Caco-2 (cell line): ENCODE data around the gene CNR2. TPM values are rescaled to one million over a fixed set of nuclear protein-coding genes. Genes with fewer than 3 reads are reported as not detected.
A peak's percentile ranks its signal among the peaks of the same experiment; 100 is the strongest.
"Not testable (repeated sequence)": the region's sequence is repeated elsewhere in the genome, so short reads cannot be mapped to it uniquely, and the experiment has no call there.

Experiments
- BruUV-seq: library from RNA; stranded (reverse); fragments of 400-500 nt; replicated peaks from 2 replicates; lab custom pipeline; 2021; lab: Mats Ljungman, UMichigan
- CTCF ChIA-PET: fragments of 300-600 bp; sonication (Branson Sonifier 250); formaldehyde crosslinking; loops from one replicate; lab custom pipeline; 2022; ENCODE audit warnings: antibody characterized with exemption; lab: Charles Lee
- POLR2A ChIA-PET: fragments of 300-600 bp; sonication (Branson Sonifier 250); formaldehyde crosslinking; loops from one replicate; lab custom pipeline; 2022; ENCODE audit warnings: antibody characterized with exemption; lab: Charles Lee
- DNase-seq, 2 experiments: peaks; one replicate each; pipeline versions ENCODE4 v3.0.0 to v3.0.0-alpha.2; 2020 to 2022
- H3K27me3 ChIP-seq: replicated peaks from 2 replicates; pipeline ENCODE4 v1.6.0; 2011; ENCODE audit warnings: low read length; ENCODE audit not compliant: control insufficient read depth, insufficient read depth
- H3K36me3 ChIP-seq: 2 replicates; pipeline ENCODE4 v1.5.1; 2011; ENCODE audit warnings: low read length; ENCODE audit not compliant: control insufficient read depth, insufficient read depth
- H3K4me1 ChIP-seq: fragments of 250-450 bp; sonication (Bioruptor Pico); 2 replicates; pipeline ENCODE4 v1.5.1; 2020; ENCODE audit warnings: mild to moderate bottlenecking
- H3K4me3 ChIP-seq: 2 replicates; pipeline ENCODE4 v1.5.1; 2011; ENCODE audit warnings: low read depth, mild to moderate bottlenecking, control low read depth, low read length
- H3K9me3 ChIP-seq: fragments of 250-450 bp; sonication (Bioruptor Pico); 2 replicates; pipeline ENCODE4 v1.5.1; 2020; ENCODE audit warnings: mild to moderate bottlenecking, moderate library complexity
- H3K27ac Mint-ChIP-seq: one replicate; pipeline ENCODE4 v1.8.0; 2022; ENCODE audit warnings: mixed read lengths; ENCODE audit not compliant: unreplicated experiment
- H3K27me3 Mint-ChIP-seq: one replicate; pipeline ENCODE4 v1.8.0; 2022; ENCODE audit warnings: mixed read lengths; ENCODE audit not compliant: insufficient read depth, unreplicated experiment
- H3K36me3 Mint-ChIP-seq: one replicate; pipeline ENCODE4 v1.8.0; 2022; ENCODE audit warnings: mild to moderate bottlenecking, mixed read lengths; ENCODE audit not compliant: insufficient read depth, unreplicated experiment
- H3K4me1 Mint-ChIP-seq: one replicate; pipeline ENCODE4 v1.8.0; 2022; ENCODE audit warnings: low read depth, mixed read lengths; ENCODE audit not compliant: unreplicated experiment
- H3K4me3 Mint-ChIP-seq: one replicate; pipeline ENCODE4 v1.8.0; 2022; ENCODE audit warnings: mild to moderate bottlenecking, moderate library complexity, mixed read lengths; ENCODE audit not compliant: unreplicated experiment
- H3K9me3 Mint-ChIP-seq: one replicate; pipeline ENCODE4 v1.8.0; 2022; ENCODE audit warnings: mixed read lengths; ENCODE audit not compliant: unreplicated experiment
- intact Hi-C: fragments of 100-400 bp; cut with micrococcal nuclease; formaldehyde crosslinking; loops from one replicate; pipeline ENCODE4 v1.10.0; 2022; ENCODE audit not compliant: unreplicated experiment
- total RNA-seq: library from RNA; stranded (reverse); gene quantifications from 2 replicates; pipeline ENCODE4 v1.2.3, GENCODE V29; 2022
- TF ChIP-seq, protein P1 (sequence below), 2 experiments: fragments of 200-600 bp in 1 of 2; IDR thresholded peaks; 1 replicate in 1 of 2; 2 replicates in 1 of 2; pipeline versions ENCODE4 v1.5.1 to v1.8.0; 2011 to 2022; ENCODE audit warnings: antibody characterized with exemption in 1 of 2, control low read depth in 1 of 2, inconsistent platforms in 1 of 2, low read depth in 1 of 2, low read length in 1 of 2, mild to moderate bottlenecking in 1 of 2, moderate library complexity in 1 of 2; ENCODE audit not compliant: insufficient read depth in 1 of 2, severe bottlenecking in 1 of 2, unreplicated experiment in 1 of 2

The CNR2 gene
- total RNA-seq, 1 experiment from 2014 or later, result not detected

DNA sequence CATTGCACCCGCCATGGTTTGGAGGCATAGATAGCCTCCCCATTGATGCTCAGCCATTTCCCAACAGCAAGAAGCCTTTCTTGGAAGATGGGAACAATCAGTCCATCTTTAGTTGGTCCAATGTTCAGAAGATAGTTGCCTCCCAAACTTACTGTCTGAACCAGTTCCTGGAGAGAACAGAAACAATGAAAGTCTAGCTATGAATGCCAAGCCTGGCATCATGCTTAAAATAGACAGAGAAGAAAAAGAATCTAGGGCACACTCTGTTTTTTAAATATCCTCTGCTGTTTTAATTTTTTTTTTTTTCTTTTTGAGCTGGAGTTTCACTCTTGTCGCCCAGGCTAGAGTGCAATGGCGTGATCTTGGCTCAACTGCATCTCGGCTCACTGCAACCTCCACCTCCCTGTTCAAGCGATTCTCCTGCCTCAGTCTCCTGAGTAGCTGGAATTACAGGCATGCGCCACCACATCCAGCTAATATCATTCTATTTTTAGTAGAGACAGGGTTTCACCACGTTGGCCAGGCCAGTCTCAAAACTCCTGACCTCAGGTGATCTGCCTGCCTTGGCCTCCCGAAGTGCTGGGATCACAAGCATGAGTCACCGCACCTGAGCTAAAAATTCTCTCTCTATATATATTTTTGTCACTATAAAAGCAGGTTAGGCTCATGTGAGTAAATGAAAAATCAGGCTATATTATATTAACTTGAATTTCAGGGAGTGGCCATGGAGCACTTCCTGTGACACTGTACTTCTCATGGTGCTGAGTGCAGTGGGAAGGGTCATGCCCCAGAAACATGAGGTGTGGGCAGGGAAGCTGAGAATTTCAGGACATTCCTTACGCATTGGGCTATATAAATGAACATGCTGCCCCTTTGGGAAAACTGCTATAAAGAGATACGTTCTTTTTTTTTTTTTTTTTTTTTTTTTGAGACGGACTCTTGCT is 64.2 kb downstream of the CNR2 start:
- no peaks in the 10 kb centered on the region for H3K27me3 ChIP-seq
- H3K4me3 ChIP-seq, result no peak overlapping the region
- no peaks in the 10 kb centered on the region for H3K9me3 ChIP-seq
- Mint-ChIP-seq H3K4me3 (no peak overlapping the region), H3K36me3 (peaks cover 9% of the 10 kb centered on the region), H3K27me3 (no peaks in the 10 kb centered on the region), H3K27ac (no peak overlapping the region), H3K9me3 (no peaks in the 10 kb centered on the region), H3K4me1 (no peaks in the 10 kb centered on the region)
- H3K4me1 ChIP-seq, result no peaks in the 10 kb centered on the region
- CTCF ChIA-PET, result no interaction called here
- no peaks in the 10 kb centered on the region; the same call in none of the 2 replicates for H3K36me3 ChIP-seq
- intact Hi-C loops, result no loop called here
- no peak for DNase-seq
- TF ChIP-seq, protein P1, sequence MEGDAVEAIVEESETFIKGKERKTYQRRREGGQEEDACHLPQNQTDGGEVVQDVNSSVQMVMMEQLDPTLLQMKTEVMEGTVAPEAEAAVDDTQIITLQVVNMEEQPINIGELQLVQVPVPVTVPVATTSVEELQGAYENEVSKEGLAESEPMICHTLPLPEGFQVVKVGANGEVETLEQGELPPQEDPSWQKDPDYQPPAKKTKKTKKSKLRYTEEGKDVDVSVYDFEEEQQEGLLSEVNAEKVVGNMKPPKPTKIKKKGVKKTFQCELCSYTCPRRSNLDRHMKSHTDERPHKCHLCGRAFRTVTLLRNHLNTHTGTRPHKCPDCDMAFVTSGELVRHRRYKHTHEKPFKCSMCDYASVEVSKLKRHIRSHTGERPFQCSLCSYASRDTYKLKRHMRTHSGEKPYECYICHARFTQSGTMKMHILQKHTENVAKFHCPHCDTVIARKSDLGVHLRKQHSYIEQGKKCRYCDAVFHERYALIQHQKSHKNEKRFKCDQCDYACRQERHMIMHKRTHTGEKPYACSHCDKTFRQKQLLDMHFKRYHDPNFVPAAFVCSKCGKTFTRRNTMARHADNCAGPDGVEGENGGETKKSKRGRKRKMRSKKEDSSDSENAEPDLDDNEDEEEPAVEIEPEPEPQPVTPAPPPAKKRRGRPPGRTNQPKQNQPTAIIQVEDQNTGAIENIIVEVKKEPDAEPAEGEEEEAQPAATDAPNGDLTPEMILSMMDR (IDR thresholded peaks at IDR 0.05; ENCODE audit: insufficient read depth in 1 of 2, low read depth in 1 of 2, low read length in 1 of 2, severe bottlenecking in 1 of 2, unreplicated experiment in 1 of 2), result no peak
- POLR2A ChIA-PET, result no interaction called here
- BruUV-seq, result no TSS peak

DNA sequence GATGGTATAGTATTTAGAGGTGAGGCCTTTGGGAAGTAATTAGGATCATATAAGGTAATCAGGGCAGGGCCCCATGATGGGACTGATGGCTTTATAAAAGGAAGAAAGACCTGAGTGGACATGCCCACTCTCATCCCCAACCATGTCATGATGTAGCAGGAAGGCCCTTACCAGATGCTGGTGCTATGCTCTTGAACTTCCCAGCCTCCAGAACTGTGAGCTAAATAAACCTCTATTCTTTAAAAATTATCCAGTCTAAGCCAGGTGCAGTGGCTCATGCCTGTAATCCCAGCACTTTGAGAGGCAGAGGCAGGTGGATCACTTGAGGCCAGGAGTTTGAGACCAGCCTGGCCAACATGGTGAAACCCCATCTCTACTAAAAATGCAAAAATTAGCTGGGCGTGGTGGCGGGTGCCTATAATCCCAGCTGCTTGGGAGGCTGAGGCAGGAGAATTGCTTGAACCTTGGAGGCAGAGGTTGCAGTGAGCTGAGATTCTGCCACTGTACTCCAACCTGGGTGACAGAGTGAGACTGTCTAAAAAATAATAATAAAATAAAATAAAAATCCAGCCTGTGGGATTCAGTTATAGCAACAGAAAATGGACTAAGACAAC is 65.6 kb downstream of the CNR2 start:
- H3K36me3 ChIP-seq, BruUV-seq, H3K27me3 Mint-ChIP-seq, H3K9me3 ChIP-seq, H3K4me1 Mint-ChIP-seq, DNase-seq, H3K9me3 Mint-ChIP-seq, H3K27ac Mint-ChIP-seq, H3K4me3 ChIP-seq, CTCF ChIA-PET, H3K4me1 ChIP-seq, H3K36me3 Mint-ChIP-seq, H3K4me3 Mint-ChIP-seq, intact Hi-C loops, H3K27me3 ChIP-seq, POLR2A ChIA-PET: not testable (repeated sequence)

- H3K27me3 ChIP-seq, result no peaks in the 10 kb centered on the region
- H3K4me1 ChIP-seq, result no peaks in the 10 kb centered on the region
- TF ChIP-seq, protein P1 (IDR thresholded peaks at IDR 0.05; ENCODE audit: insufficient read depth in 1 of 2, low read depth in 1 of 2, low read length in 1 of 2, severe bottlenecking in 1 of 2, unreplicated experiment in 1 of 2), result no peak
- TSS peak; percentile 83 for BruUV-seq
- ChIA-PET CTCF (no interaction called here), POLR2A (interaction anchor here (0.6 kb wide), 1 partner anchor 147 kb away, joined by 3 read pairs; no protein-coding TSS in a partner anchor)
- no peak overlapping the region for H3K4me3 ChIP-seq
- no peaks in the 10 kb centered on the region for H3K9me3 ChIP-seq
- no peak overlapping the region for H3K27ac Mint-ChIP-seq
- no peaks in the 10 kb centered on the region for H3K9me3 Mint-ChIP-seq
- intact Hi-C loops, result no loop called here
- no peaks in the 10 kb centered on the region; the same call in none of the 2 replicates for H3K36me3 ChIP-seq
- H3K27me3 Mint-ChIP-seq, result no peaks in the 10 kb centered on the region
- H3K4me3 Mint-ChIP-seq, result no peak overlapping the region
- peaks cover 9% of the 10 kb centered on the region for H3K36me3 Mint-ChIP-seq
- no peak for DNase-seq
- H3K4me1 Mint-ChIP-seq, result no peaks in the 10 kb centered on the region
These were observed 68.0 kb downstream of the CNR2 start for GRCh38 chr1:23845163-23845562.
